Stimulated activated CD4-positive, alpha-beta T cell treated with anti-CD3 and anti-CD28 coated beads, Interleukin-15, amount 100 ng/mL, for 1 hour (primary cell): Measurements from ENCODE around the gene AHDC1.

ENCODE experiments used
- DNase-seq, 2 donors: peaks; one replicate each; pipeline ENCODE4 v3.0.0-alpha.2; 2020; ENCODE audit warnings: low read depth in 1 of 2, low spot score in 1 of 2

AHDC1 gene

GRCh38 chr1:27598902-27599528 is 4.9 kb downstream of the AHDC1 start:
- DNase-seq = peak; percentile 26 to 31

DNA sequence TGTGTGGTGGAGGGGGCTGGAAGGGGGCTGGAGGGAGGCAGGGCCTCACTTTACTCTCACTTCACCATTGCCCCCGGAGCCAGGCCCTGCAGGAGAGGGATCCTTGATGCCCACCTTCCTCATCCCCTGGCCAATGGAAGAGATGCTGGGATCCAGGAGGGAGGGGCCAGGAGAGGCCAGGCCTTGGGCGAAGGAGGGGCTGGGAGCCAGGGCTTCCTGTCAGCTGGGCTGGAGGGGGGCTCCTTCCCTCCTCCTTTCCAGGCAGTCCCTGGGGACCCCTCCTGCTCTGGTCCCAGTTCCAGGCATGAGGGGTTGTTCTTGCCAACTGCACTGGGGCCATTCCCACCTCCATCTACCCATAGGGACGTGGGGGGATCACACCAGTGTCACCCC is 5.7 kb downstream of the AHDC1 start:
- no peak for DNase-seq

DNA sequence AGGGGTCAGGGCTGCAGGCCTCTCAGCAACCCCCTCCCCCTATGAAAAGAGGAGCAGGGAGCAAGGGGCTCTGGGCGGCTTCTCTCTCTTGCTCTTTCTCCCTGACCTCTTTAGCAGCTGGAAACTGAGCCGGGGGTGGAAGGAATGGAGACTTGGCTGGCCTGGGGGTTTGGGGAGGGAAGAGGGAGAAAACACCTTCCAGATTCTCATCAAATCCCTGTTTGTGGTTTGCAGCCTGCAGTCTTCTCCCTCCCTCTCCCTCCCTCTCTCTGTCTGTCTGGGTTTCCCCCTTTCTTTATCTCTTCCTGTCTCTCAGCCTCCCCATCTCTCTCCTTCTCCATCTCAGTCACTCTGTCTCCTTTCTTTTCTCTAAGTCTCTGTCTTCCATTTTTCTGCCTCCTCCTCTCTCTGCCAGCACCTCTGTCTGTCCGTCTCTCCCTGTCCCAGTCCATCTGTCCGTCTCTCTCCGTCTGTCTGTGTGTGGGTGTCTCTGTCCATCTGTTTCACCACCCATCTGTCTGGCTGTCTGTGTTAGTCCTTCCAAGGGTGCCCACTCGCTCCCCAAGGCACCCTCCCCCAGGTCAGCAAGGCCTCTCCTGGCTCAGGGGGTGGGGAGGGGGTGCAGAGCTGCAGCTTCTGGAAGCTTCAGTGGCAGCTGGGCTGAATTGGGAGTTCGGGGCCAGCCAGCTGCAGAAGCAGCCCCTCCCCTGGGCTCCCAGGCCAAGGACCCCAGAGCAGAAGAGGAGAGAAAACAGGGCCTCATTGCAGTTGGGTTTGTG is 6.2 kb downstream of the AHDC1 start:
- DNase-seq = no peak

- no peak for DNase-seq
Observed at GRCh38 chr1:27596986-27597385, 7.0 kb downstream of the AHDC1 start.

DNA sequence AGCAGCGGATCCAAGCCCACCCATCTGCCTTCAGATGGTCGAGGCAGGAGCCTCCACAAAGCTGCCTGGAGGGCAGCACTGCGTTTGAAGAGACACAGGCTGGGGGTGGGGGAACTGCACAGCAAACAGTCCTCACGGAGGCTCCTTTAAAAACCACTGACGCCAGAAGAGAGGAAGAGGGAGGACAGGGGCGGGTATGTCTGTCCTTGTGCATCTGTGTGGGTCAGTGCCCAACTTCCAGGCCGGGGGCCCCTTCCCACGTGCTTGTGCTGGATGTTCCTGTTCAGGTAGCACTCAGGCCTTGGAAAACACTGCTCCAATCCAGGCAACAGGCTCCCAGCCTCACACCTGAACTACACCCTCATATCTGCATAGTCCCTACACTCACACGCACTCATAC is 7.7 kb downstream of the AHDC1 start:
- no peak for DNase-seq

DNA sequence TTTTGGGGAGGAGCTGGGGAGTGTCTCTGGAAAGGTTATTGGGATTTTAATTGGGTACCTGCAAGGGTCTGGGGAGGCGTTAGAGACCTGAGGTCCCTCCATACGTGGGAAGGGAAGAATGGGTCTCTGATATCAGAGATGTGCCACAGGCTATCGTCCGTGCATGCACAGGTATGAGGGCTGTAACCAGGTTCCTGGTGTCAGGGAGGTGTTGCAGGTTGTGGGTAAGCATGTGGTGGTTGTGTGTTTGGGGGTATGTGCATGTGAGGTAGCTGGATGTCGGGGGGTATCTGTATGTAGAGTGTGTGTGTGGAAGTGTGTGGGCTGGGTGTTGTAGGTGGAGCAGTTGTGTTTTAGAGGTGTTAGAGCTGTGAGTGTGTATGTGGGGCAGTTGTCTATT is 8.3 kb downstream of the AHDC1 start:
- DNase-seq = no peak

DNA sequence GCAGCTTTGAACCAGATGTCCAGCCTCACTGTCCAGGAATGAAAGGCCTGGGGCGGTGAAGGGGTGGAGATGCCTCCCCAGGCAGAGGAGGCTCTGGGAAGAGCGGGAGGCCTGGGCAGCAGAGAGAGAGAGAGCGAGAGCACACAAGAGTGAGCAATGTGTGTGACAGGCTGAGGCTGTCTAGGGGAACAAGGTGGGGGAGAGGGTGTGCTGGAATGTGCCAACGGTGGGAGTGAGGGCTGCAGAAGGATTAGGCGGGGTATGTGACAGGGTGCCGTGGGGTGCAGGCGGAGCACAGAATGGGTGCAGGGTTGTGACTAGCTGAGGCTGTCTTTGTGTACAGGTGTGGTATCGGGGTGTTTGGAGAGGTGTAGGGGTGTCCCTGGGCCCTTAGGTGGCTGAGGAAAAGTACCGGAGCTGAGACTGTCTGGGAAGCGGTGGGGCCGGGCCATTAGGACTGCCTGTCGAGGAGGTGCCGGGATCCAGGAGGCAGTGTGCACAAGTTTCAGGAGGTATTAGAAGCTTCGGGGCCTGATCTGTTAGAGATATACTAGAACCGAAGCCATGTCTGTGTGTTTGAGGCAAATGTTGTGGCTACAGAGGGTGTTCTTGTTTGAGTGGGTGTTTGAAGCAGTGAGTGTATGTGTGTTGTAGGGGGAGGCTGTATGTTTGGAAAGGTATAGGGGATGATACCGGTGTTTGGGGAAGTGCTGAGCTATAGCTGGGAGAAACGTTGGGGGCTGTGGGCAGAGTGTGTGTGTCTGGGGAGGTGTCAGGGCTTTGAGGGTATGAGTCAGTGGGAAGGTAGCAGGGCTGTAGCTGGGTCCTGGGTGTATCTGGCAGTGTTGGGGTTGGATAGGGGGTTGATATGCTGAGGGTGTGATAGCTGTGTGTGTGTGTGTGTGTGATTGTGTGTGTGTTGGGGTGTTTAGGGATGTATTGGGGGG is 9.1 kb downstream of the AHDC1 start:
- DNase-seq = no peak

GRCh38 chr1:27593678-27594563 is 10.0 kb downstream of the AHDC1 start:
- no peak for DNase-seq

DNA sequence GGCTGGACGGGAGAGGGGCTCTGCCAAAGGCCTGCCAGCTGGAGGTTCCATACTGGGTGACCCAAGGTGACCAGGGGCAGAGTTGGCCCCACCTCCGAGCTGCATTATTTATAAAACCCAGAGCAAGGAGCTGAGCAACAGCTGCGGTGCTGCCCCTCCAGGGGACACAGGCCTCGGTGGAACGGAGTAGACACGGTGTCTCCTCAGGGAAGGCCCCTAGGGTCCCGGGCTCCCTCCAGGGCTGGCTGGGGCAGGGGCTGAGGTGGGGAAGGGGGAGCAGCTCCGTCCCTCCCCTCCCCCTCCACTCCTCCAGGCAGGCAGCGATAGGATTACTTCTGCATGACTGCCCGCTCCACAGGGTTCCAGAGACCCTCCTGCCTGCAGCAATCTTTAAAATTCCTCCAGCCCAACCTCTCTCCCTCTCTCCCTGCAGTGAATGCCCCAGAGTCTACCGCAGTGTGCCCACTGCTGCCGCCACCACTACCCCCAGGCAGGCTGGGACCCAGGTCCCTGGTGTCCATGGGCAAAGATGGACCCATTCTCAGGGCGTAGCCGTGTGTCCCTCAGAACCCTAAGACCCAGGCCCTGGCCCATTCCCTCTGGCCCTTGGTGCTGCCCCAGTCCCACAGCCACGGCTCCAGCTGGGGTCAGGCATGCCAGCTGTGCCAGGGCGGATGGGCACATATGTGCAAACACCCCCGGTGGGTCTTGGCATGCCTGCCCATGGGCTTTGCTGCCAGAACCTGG is 10.8 kb downstream of the AHDC1 start:
- no peak for DNase-seq

- DNase-seq = no peak
Observed at GRCh38 chr1:27592232-27592930, 11.6 kb downstream of the AHDC1 start.

DNA sequence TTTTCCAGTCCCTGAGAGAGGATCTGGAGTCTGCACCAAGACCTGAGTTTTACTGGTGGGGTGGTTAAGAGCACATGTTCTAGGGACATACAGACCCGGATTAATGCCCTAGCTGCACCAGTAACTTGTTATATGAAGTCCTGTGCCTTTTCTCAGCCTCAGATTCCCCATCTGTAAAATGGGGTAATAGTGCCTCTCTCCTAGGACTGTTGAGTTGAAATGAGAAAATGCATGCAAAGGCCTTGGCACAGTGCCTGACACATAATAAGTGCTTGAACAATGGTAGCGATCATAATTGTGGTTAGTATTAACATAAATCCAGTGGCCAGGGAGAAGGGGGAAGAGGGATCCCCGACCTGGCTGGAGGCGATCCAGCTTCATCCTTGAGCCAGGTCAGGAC is 12.3 kb downstream of the AHDC1 start:
- DNase-seq = no peak

- no peak for DNase-seq
Observed at GRCh38 chr1:27590917-27591508, 12.9 kb downstream of the AHDC1 start.

DNA sequence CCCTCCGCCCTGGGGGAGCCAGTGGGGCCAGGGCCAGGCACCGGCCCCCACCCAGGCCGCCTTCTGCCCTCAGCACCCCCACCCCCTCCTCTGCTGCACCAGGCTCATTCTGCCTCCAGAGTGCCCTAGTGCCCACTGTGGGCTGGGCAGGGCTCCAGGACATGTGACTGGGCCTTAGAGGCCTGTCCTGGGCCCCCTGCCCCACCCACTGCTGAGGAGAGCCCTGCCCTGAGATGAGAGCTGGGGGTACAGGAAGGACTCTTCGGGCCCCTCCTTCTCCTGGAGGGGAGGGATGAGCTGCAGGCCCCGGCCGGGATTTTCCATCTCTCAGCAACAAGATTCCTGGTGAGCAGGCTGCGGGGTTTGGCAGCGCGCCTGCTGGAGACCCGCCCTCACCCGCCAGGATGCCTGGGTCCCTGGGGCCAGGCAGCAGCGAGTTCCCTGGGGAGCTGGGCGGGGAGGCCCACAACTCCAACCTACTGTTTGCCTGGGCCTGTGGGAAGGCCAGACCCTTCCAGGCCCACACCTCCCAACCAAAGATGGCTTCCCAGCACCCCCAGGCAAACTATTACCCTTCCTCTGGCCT is 14.0 kb downstream of the AHDC1 start:
- no peak for DNase-seq

- DNase-seq = no peak
Observed at GRCh38 chr1:27589441-27589840, 14.5 kb downstream of the AHDC1 start.

GRCh38 chr1:27588256-27589232 is 15.4 kb downstream of the AHDC1 start:
- DNase-seq = no peak

DNA sequence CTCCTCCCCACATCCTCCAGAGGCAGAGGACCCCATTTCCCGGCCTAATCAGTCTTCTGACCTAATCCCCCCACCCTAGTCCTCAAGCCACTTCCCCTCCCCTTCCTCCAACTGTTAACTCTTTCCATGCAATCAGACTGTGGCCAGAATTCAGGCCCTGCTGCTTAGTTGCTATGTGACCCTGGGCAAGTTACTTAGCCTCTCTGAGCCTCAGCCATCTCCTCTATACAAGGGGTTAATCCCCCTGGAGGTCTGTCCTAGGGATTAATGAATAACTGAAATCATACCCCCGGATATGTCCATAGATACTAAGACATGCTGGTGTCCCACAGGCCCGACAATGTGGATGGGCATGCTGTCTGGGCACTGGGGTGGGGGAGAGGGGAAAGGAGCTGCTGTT is 18.3 kb downstream of the AHDC1 start:
- DNase-seq = no peak

GRCh38 chr1:27584453-27584852 is 19.5 kb downstream of the AHDC1 start:
- no peak for DNase-seq

- no peak for DNase-seq
Observed at GRCh38 chr1:27583479-27583878, 20.5 kb downstream of the AHDC1 start.
